NCI-H774 (cell line): ENCODE measurements around the gene PLK3.
A peak's percentile ranks its signal among the peaks of the same experiment; 100 is the strongest.
"Not testable (repeated sequence)": the region's sequence is repeated elsewhere in the genome, so short reads cannot be mapped to it uniquely, and the experiment has no call there.

Source experiments
- DNase-seq: peaks from one replicate; lab custom pipeline; 2025; lab: John Stamatoyannopoulos, UW

PLK3 gene

DNA sequence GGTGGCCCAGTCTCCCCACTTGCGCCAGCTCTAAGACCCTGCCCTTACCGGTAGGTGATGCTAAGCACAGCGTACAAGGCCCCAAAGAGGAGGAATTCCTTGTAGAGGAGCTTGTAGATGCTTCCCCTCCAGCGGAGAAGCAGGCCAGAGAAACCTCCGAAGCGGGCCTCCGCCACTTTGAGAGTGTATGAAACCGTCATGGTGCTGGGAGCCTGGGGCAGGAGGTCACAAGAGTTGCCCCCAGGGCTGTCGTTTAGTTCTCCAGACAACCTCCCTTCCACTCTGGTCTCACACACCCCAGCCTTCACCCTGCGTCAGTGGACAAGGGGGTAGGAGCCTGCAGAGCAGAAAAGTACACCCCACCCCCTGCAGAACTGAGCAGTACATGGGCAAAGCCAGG lies 12.7 kb upstream of the PLK3 start:
- DNase-seq, result no peak

DNA sequence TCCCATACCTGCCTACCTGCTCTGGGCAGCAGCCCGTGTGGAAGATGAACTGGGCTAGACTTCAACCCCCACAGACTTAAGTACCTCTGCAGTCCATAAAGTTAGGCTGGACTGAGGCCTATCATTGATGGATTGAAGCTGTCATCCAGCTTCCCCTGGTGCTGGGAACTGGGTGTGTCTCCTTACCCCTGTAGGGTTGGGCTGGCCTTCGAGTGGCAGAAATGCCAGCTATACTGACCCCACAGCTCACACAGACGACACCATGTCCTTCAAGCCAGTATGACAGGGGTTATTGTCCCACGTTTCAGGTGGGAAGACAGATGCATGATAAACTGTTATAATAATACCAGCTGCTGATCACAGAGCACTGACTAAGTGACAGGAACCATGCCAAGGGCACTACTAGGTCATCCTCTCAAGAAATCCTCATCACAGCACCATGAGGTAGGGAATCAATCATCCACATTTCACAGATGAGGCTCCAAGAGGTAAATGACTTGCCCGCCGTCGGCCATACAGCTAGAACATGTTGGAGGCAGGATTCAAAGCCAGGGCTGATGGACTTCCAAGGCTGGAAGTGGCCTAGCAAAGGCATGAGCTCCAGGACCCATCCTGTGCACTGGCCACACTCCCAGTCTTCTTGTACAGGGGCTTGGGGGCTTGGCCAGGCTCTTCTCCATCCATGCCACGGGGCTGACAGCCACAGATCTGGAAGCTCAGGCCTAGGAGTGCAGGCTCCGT lies 11.9 kb upstream of the PLK3 start, which contains the start of gene BEST4:
Gene BEST4 (minus strand): TSS at position 51 of the 741 bp plus-strand sequence. CDS start 465 bp downstream, outside the sequence.
- DNase-seq, result no peak

DNA sequence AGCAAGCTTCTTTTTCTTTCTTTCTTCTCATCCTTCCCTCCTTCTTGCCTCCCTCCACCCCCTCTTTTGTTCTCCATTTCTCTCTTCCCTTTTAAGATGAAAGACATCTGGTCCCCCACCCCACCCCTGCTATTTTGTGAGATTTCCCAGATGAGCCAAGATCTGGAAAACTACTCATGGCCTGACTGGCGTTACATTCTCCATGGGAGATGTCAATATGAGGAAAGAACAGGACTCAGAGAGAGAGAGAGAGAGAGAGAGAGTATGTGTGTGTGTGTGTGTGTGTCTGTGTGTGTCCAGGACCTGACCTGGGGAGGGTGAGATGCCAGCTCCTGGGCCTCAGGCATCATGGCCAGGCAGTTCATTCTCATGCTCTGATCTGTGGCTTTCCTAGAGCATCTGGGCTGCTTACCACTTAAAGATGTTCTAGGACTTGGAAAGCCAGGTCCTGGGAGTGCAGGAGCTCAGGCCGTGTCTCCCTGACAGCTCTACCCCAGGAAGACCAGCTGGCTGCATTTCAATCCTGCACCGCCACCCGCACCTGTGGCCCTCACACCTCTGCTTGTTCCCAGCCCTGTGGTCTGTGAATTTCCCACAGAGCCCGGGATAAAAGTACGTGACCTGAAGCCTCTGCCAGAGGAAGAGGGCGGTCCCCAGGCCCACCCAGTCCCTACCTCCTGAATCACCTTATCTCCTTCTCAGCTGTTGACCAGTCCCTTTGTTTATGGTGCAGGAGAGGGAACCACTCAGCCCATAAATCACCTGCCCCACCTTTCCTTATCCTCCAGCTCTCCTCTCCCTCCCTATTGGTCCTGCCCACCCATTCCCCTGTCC lies 9.0 kb upstream of the PLK3 start:
- DNase-seq, result no peak

DNA sequence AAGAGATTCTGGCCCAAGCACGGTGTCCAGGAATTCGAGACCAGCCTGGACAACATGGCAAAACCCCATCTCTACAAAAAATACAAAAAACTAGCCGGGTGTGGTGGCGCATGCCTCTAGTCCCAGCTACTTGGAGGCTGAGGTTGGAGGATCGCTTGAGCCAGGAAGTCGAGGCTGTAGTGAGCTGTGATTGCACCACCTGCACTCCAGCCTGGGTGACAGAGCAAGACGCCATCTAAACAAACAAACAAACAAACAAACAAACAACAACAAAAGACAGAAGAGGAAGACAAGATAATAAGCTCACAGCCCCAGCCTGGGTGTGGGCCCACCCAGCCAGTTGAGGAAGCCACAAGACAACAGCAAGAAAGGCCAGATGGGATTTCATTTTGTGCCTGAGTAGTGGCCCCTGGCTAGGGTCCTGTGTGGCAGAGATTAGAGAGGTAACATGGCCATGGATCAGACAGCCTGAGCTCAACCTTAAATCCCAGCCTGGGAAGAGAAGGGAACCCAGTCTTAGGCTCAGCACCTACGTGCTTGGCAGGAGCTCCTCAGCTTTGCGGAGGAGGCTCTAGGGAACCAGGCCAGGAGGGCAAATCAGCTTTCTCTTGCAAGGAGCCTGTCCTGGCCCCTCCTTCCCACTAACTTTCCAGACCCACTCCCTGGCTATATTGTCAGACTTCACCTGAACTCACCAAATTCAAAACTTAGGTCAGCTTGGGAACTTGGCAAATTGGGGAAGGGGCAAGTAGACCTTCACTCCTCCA lies 7.3 kb upstream of the PLK3 start:
- DNase-seq, result no peak

DNA sequence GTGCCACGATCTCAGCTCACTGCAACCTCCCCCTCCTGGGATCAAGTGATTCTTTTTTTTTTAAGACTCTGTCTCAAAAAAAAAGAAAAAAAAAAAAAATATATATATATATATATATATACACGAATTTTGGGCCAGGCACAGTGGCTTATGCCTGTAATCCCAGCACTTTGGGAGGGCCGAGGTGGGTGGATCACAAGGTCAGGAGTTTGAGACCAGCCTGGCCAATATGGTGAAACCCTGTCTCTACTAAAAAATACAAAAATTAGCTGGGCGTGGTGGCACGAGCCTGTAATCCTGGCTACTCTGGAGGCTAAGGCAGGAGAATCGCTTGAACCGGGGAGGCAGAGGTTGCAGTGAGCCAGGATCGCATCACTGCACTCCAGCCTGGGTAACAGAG lies 2.3 kb upstream of the PLK3 start:
- DNase-seq, result not testable (repeated sequence)

DNA sequence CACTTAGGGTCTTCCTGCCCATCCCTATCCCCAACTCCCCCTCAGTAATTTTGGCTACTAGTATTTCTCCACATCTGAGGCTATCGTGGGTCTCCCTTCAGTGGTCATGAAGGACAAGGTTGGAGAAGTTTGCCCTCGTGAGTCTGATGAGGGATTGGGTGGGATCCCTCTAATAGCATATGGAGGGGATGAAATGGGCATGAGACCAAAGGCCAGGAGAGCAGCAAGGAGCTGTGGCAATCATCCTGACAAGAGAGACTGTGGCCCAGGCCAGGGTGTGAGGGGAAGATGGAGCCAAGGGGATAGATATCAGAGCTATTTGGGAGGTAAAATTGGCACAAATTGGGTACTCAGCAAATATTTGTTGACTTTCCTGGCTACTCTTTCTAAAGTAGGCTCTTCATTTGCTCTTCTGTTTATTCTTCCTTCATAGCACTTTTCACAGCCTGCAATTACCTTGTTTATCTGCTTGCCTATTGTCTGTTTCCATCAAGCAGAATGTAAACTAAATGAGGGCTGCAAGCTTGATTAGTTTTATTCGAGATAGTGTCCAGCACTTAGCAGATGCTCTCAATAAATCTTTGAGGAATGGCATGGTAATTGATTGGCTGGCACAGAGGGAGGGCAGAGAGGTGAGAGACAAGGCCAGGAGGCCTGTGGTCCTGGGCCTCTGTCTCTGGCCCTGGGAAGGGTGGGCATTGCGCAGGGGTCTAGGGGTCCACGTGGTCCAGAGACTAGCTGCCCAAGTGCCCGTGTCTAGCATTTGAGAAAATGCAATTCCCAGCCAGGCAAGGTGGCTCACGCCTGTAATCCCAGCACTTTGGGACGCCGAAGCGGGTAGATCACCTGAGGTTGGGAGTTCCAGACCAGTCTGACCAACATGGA lies 1.5 kb upstream of the PLK3 start:
- peak; percentile 58 for DNase-seq

DNA sequence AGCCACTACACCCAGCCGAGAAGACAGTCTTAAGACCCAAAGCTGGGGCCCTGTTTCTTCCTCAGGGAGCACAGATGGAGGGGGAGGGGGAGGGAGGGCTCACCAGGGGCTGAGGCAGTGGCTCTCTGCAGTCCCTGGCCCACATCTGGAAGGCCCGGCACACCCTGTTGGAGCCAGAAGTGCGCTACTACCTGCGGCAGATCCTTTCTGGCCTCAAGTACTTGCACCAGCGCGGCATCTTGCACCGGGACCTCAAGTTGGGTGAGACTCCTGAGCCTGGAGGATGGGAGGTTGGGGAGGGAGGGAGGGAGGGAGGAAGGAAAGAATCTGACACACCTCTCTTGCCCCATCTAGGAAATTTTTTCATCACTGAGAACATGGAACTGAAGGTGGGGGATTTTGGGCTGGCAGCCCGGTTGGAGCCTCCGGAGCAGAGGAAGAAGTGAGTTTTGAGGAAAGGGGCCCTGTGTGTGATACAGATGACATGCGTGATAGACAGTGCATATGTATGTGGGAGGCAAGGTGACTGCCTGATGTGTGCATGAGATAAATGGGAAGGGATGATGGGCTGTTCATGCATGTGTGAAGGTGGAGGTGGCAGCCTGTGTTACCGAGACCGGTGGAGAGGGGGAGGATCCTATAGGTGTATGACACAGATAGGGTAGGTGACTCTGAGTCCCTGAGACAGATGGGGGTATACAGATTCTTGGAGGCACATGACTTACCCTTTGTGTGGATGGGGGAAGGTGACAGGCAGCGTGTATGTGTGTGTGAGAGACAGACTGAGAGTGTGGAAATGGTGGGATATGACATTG lies 1.5 kb downstream of the PLK3 start:
- DNase-seq, result no peak

DNA sequence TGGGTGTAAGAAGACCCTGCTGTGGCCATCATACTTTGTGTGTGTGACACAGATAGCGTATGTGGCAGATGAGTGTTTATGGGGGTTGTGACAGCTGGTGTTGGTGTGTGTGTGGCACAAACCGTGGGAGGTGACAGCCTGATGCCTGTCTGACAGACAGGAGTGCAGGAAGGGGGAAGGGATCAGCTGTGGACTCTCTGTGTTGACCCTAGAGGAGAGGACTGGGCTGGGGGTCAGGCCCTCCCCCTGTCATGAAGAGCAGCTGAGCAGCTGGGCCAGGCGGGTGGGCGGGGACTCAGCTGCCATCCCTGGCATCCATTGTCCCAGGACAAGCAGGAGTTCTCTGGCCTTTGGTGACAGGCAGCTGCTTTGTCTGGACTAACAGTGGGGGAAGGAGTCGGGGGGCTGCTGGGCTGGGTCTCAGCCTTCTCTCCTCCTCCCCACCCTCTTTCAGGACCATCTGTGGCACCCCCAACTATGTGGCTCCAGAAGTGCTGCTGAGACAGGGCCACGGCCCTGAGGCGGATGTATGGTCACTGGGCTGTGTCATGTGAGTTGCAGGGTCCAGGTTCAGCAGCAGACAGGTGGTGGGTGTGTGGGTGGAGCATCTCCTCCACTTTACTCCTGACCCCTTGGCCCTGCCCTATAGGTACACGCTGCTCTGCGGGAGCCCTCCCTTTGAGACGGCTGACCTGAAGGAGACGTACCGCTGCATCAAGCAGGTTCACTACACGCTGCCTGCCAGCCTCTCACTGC lies 2.3 kb downstream of the PLK3 start:
- DNase-seq, result no peak

DNA sequence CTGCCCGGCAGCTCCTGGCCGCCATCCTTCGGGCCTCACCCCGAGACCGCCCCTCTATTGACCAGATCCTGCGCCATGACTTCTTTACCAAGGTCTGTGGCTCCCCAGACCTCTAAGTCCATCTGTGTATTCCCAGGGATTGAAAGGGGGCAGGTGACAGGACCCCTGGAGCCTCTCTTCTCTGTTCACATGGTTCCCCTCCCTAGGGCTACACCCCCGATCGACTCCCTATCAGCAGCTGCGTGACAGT lies 2.8 kb downstream of the PLK3 start:
- DNase-seq, result no peak

DNA sequence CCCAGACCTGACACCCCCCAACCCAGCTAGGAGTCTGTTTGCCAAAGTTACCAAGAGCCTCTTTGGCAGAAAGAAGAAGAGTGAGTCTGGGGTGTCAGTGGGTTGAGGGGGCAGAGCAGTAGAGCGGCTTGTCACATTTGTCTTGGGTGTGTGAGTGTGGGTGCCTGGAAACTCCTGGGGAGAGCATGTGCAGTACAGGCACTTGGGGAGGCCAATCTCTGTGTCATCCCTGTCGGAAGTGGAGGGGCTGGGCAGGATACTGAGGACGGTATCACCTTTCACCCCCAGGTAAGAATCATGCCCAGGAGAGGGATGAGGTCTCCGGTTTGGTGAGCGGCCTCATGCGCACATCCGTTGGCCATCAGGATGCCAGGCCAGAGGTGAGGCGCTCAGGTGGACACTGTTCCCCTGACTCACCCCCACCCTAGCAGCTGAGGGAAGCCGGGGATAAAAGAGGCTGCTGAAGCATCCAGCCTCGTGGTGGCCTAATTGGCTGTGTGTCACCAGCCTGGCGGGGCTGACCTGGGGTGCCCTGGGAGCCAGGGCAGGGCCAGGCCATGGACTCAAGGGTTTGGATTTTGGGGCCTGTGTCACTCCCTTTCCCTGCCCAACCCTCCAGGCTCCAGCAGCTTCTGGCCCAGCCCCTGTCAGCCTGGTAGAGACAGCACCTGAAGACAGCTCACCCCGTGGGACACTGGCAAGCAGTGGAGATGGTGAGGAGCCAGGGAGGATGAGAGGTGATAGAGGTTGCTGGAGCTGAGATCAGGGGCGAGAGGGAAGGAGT lies 3.3 kb downstream of the PLK3 start:
- DNase-seq, result no peak

DNA sequence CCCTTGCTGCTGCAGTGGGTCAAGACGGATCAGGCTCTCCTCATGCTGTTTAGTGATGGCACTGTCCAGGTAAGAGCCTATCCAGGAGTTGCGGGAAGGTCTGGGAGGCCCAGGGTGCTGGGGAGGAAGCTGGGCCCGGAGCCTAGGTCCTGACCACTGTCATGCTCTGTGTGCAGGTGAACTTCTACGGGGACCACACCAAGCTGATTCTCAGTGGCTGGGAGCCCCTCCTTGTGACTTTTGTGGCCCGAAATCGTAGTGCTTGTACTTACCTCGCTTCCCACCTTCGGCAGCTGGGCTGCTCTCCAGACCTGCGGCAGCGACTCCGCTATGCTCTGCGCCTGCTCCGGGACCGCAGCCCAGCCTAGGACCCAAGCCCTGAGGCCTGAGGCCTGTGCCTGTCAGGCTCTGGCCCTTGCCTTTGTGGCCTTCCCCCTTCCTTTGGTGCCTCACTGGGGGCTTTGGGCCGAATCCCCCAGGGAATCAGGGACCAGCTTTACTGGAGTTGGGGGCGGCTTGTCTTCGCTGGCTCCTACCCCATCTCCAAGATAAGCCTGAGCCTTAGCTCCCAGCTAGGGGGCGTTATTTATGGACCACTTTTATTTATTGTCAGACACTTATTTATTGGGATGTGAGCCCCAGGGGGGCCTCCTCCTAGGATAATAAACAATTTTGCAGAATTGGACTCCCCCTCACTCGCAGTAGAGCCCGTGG lies 5.3 kb downstream of the PLK3 start:
- no peak for DNase-seq

DNA sequence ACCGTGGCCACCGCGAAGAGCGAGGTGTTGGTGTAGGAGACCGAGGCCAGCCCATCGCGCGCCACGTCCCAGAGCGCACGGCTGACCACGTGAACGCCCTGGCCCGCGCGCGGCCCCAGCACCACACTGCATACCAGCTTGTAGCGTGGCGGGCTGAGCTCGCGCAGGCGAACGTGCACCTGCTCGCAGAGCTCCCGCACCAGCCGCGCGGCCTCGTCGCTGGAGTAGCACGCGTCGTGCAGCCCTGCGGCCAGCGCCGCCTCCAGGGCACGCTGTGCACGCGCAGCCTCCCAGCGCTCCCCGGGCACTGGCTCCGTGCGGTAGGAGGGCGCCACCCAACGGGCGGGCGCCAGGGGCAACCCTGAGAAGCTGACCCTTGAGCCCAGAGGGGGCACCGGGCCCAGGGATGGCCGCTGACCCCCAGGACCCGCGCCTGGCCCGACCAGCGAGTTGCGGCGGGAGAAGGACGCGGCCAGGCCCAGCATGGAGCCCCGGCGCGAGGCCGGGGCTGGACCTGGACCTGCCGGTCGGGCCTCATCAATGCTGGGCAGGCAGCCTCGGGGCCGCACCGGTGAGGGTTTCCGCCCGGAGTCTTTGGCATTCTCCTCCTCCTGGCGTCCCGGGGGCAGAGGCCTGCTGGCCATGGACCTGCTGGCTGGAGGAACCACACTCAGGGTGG lies 6.0 kb downstream of the PLK3 start:
- no peak for DNase-seq

DNA sequence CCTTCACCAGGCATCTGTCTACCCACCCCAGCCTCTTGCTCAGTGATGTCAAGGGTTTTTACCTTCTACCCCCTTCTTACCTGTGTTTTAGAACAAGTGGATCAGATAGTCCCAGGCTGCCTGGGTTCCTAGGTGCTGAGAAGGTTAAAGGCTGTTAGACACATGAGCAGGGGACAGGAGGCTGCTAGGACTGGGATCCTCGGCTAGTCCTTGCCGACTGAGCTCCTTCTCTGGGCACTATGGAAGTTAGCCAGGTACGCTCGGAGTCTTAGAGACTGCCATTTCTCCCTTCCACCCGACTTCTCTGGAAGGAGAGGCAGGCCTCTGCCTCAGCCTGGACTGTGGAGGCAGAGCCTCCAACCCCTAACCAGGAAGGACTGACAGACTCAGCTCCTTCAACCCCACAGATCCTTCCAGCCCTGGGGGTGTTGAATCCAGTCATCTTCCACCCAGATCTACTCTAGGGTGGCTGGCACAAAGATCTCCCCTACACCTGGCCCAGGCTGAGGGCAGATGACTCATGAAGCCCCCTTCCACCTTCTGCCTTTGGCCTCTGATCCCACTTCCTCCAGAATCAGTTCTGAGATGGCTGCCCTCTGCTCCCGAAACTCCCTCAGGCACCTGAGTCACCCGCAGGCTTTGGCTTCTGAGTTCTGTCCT lies 6.7 kb downstream of the PLK3 start, which contains the start of gene DYNLT4:
Gene DYNLT4 (minus strand): TSS at position 648 of the 660 bp plus-strand sequence. CDS start 683 bp downstream, outside the sequence.
- DNase-seq, result no peak

DNA sequence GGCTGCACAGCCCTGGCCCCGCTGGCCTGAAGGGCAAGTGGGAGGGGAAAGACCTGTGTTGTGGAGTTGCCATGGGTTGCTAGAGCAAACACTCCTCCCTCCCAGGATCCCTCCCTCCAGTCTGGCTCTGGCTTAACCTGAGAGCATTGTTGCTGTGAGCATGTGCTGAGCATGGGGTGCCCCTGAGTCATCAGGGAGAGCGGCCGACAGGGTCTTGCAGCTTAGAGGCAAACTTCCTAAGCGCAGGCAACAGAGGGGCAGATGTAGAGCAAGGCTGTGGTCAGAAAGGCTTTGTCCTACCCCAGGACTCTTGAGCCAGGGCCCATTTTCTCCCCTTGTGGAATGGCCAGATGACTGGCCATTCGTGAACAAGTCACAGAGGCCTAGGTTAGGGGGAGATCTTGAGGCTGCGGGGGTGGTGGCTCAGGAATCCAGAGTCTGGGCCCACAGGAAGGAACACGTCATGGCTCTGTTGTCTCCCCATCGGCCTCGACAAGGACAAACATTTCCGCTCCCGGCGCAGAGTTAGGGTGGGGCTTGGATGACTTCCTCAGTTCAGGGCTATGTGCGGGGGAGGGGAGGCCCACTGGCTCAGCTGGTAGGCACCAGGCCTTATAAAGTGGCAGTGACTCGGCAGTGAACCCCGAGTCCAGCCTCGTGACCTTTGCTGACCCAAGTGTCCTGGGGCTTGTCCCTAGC lies 7.3 kb downstream of the PLK3 start:
- DNase-seq, result peak; percentile 87

DNA sequence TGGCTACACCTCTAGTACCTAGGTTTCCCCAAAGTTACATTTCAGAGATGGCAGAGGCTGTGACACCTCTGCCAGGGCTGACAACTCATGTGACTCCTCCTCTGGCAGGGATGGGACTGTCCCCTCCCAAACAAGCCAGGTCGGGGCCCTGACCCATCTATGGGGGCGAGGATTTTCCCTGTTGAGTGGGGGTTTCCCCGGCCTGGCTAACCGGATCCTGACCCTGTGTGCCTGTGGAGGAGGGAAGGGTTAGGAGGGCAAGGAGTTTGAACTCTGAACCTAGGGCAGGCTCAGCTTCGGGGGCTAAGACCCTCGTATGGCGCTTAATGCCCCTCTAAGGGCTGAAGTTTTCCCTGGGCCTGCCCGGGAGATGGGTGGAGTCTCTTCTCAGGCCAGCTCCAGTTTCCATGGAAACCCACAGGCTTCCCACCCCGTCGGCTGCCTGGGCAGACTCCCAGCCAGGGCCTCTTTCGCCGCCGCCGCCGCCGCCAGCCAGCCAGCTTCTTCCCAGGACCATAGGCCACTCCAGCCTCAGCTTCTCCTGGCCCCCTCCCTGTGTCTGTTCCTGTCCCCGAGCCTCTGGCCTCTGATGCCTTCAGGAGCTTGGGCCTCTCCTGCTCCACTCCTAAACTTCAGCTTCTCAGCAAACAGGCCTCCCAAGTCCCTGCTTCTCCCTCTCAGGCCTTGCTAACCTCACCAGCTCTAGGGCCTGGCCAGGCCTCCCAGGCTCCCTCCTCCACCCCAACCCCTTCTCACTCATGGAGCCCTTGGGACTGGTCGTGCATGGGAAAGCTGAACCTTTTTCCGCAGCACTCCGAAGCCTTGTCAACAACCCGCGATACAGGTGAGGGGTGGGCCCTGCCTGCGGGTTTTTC lies 8.1 kb downstream of the PLK3 start, which contains the start of gene BTBD19:
Gene BTBD19 (plus strand): TSS at position 461 of the 875 bp plus-strand sequence. CDS start 298 bp downstream, at position 759.
- DNase-seq, result no peak
